ENCODE measurements around the gene NCDN.

DNA sequence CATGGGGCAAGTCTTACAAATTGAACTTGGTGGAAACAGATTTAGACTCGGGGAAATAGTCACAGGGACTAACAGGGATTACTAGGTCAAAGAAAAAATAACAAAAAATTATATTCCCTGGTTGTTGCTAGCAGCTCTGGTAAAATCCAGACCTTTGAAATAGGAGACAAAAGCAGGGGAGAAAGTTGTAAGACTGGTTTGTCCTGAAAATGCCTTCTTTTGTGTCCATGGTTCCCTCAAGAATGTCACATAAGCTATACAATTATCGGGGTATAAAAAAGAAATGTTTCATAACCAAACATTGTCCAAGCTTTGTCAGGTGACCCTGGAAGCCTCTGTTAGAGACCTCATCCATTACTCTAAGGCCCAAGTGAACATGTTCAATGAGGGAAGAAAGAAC lies 33.5 kb upstream of the NCDN start:
- TF ChIP-seq EZH2 (IDR thresholded peaks at IDR 0.05; ENCODE audit: borderline replicate concordance, low read length) = no peak
- TF ChIP-seq, protein P1, sequence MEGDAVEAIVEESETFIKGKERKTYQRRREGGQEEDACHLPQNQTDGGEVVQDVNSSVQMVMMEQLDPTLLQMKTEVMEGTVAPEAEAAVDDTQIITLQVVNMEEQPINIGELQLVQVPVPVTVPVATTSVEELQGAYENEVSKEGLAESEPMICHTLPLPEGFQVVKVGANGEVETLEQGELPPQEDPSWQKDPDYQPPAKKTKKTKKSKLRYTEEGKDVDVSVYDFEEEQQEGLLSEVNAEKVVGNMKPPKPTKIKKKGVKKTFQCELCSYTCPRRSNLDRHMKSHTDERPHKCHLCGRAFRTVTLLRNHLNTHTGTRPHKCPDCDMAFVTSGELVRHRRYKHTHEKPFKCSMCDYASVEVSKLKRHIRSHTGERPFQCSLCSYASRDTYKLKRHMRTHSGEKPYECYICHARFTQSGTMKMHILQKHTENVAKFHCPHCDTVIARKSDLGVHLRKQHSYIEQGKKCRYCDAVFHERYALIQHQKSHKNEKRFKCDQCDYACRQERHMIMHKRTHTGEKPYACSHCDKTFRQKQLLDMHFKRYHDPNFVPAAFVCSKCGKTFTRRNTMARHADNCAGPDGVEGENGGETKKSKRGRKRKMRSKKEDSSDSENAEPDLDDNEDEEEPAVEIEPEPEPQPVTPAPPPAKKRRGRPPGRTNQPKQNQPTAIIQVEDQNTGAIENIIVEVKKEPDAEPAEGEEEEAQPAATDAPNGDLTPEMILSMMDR (conservative IDR thresholded peaks at IDR 0.05 in 1 of 2, IDR thresholded peaks at IDR 0.05 in 1 of 2; ENCODE audit: extremely low read depth in 1 of 2, insufficient read depth in 1 of 2, low read depth in 1 of 2, low read length in 2 of 2) = no peak
